A549 (cell line): ENCODE results near the gene TTR. TPM values are rescaled to one million over a fixed set of nuclear protein-coding genes. Genes with fewer than 3 reads are reported as not detected.

Source experiments
- ATAC-seq, 2 experiments: fragments of 200-7000 bp in 1 of 2; fragments of >200 bp in 1 of 2; cut with Nextera tagmentation in 1 of 2; cut with Tn5 transposase in 1 of 2; 3 replicates each; pipeline versions ENCODE4 v1.8.0 to v1.9.1; 2018 to 2020; ENCODE audit warnings: mild to moderate bottlenecking in 1 of 2, moderate library complexity in 1 of 2
- CTCF ChIA-PET: fragments of 300-600 bp; sonication (Branson Sonifier 250); formaldehyde crosslinking; extraction: SDS; loops from one replicate; lab custom pipeline; 2021; ENCODE audit warnings: antibody characterized with exemption, inconsistent platforms; lab: Yijun Ruan, JAX
- POLR2A ChIA-PET: fragments of 350-600 bp; formaldehyde crosslinking; extraction: SDS; loops from one replicate; lab custom pipeline; 2021; ENCODE audit warnings: antibody characterized with exemption, inconsistent platforms; lab: Yijun Ruan, JAX
- DNase-seq, 2 experiments: peaks; one replicate each; pipeline versions ENCODE4 v3.0.0 to v3.0.0-alpha.2; 2011 to 2016; ENCODE audit warnings: low read depth in 1 of 2, low spot score in 1 of 2
- FAIRE-seq: peaks from 2 replicates; lab custom pipeline; 2011; peaks lifted over from hg19 to GRCh38; lab: Jason Lieb, UNC
- H3K27ac ChIP-seq, 2 experiments: fragments of >200 bp; sonication (Bioruptor Twin); formaldehyde crosslinking; 3 replicates each; pipeline ENCODE4 v1.5.1; 2016 to 2017
- H3K4me1 ChIP-seq: fragments of >200 bp; sonication (Bioruptor Twin); formaldehyde crosslinking; 3 replicates; pipeline ENCODE4 v1.6.1; 2016
- H3K4me2 ChIP-seq: fragments of >200 bp; sonication (Bioruptor Twin); formaldehyde crosslinking; 3 replicates; pipeline ENCODE4 v1.6.1; 2016
- H3K4me3 ChIP-seq: fragments of >200 bp; sonication (Bioruptor Twin); formaldehyde crosslinking; 3 replicates; pipeline ENCODE4 v1.5.1; 2016
- H3K9me3 ChIP-seq: fragments of >200 bp; sonication (Bioruptor Twin); formaldehyde crosslinking; 3 replicates; pipeline ENCODE4 v1.6.1; 2016
- ATOH8 ChIP-seq: fragments of 250-450 bp; sonication (Bioruptor Pico); IDR thresholded peaks from 2 replicates; pipeline ENCODE4 v1.5.0; 2020; ENCODE audit warnings: low read depth, mild to moderate bottlenecking, moderate library complexity
- BHLHE40 ChIP-seq: IDR thresholded peaks from 2 replicates; pipeline ENCODE4 v1.6.1; 2012; ENCODE audit warnings: low read depth, low read length, inconsistent platforms
- CBX8 ChIP-seq: fragments of 200-600 bp; sonication (generic); IDR thresholded peaks from 2 replicates; pipeline ENCODE4 v1.6.1; 2016
- CTCF ChIP-seq: fragments of >200 bp; sonication (Bioruptor Twin); formaldehyde crosslinking; IDR thresholded peaks from 3 replicates; pipeline ENCODE4 v1.5.1; 2016
- E2F6 ChIP-seq: IDR thresholded peaks from 2 replicates; pipeline ENCODE4 v1.6.1; 2012; ENCODE audit warnings: low read depth, borderline replicate concordance
- EHF ChIP-seq: fragments of 250-450 bp; sonication (Bioruptor Pico); IDR thresholded peaks from 2 replicates; pipeline ENCODE4 v1.5.0; 2020; ENCODE audit warnings: mild to moderate bottlenecking
- EP300 ChIP-seq, 2 experiments: fragments of >200 bp; sonication (Bioruptor Twin); formaldehyde crosslinking; IDR thresholded peaks; 2 replicates in 1 of 2; 3 replicates in 1 of 2; pipeline ENCODE4 v1.6.1; 2016 to 2017
- ESRRA ChIP-seq: fragments of 150-350 bp; IDR thresholded peaks from 2 replicates; pipeline ENCODE4 v1.6.1; 2014; ENCODE audit warnings: mild to moderate bottlenecking, low read length, borderline replicate concordance
- FOXS1 ChIP-seq: fragments of 250-450 bp; sonication (Bioruptor Pico); IDR thresholded peaks from 2 replicates; pipeline ENCODE4 v1.5.0; 2020; ENCODE audit warnings: mild to moderate bottlenecking, moderate library complexity
- HES2 ChIP-seq: fragments of >200 bp; sonication (Bioruptor Twin); formaldehyde crosslinking; IDR thresholded peaks from 2 replicates; pipeline ENCODE4 v1.6.1; 2016
- HOXB5 ChIP-seq: fragments of 250-450 bp; sonication (Bioruptor Pico); IDR thresholded peaks from 2 replicates; pipeline ENCODE4 v1.5.0; 2020; ENCODE audit warnings: mild to moderate bottlenecking, moderate library complexity
- KDM1A ChIP-seq: fragments of 200-600 bp; sonication (generic); IDR thresholded peaks from 2 replicates; pipeline ENCODE4 v1.6.1; 2016; ENCODE audit warnings: low read depth, mild to moderate bottlenecking
- MAZ ChIP-seq: fragments of 150-350 bp; IDR thresholded peaks from 2 replicates; pipeline ENCODE4 v1.6.1; 2014; ENCODE audit warnings: antibody characterized with exemption, low read depth, low read length, borderline replicate concordance
- NR3C1 ChIP-seq: fragments of >200 bp; sonication (Bioruptor Twin); formaldehyde crosslinking; IDR thresholded peaks from 3 replicates; pipeline ENCODE4 v1.6.1; 2017
- PHF8 ChIP-seq: fragments of 200-600 bp; sonication (generic); IDR thresholded peaks from 2 replicates; pipeline ENCODE4 v1.6.1; 2016; ENCODE audit warnings: low read depth, mild to moderate bottlenecking, antibody characterized with exemption, moderate library complexity, borderline replicate concordance
- POLR2A ChIP-seq: IDR thresholded peaks from 2 replicates; pipeline ENCODE4 v1.6.1; 2012; ENCODE audit warnings: mild to moderate bottlenecking, low read length
- RARB ChIP-seq: fragments of 250-450 bp; sonication (Bioruptor Pico); IDR thresholded peaks from 2 replicates; pipeline ENCODE4 v1.8.0; 2021; ENCODE audit warnings: mild to moderate bottlenecking, moderate library complexity
- RNF2 ChIP-seq: fragments of 200-600 bp; sonication (generic); IDR thresholded peaks from 2 replicates; pipeline ENCODE4 v1.6.1; 2016; ENCODE audit warnings: low read depth, mild to moderate bottlenecking, antibody characterized with exemption, moderate library complexity, borderline replicate concordance
- TP53 ChIP-seq: fragments of 250-450 bp; sonication (Bioruptor Pico); IDR thresholded peaks from 2 replicates; pipeline ENCODE4 v1.5.0; 2021; ENCODE audit warnings: mild to moderate bottlenecking, moderate library complexity
- ZNF302 ChIP-seq: fragments of 250-450 bp; sonication (Bioruptor Pico); IDR thresholded peaks from 2 replicates; pipeline ENCODE4 v1.9.0; 2021; ENCODE audit warnings: inconsistent platforms, mild to moderate bottlenecking, moderate library complexity
- WGBS: methylation state at CpG from one replicate; pipeline ENCODE4 v1.1.6; 2017; ENCODE audit errors: missing lambda C conversion rate; 5-methylcytosine and 5-hydroxymethylcytosine counted together
- polyA plus RNA-seq, 4 experiments: library from polyadenylated mRNA; depleted of rRNA in 3 of 4; stranded (reverse); fragments of >200 nt; fragmentation: RNase III in 1 of 4; extraction: RNeasy Plus Mini Kit Qiagen cat#74134 plus additional on column Dnase treatment in 1 of 4; gene quantifications; 2 replicates in 3 of 4; 3 replicates in 1 of 4; pipeline ENCODE4 v1.2.3, GENCODE V29; 2011 to 2017

TTR gene
- polyA plus RNA-seq, 2 of the 4 experiments (the other 2 are of a cell fraction) = 0.18 to 0.28 TPM

- H3K4me3 ChIP-seq = no peak overlapping the region
- peak; percentile 39 to 48; a peak in 1 of 6 replicates for ATAC-seq
- no peak for DNase-seq
- POLR2A ChIA-PET = no interaction called here
- CTCF ChIA-PET = interaction anchor here (0.5 to 3.0 kb wide), 6 partner anchors 127 to 401 kb away, joined by 3 to 17 read pairs (median 10); partner anchors contain the start of gene B4GALT6
- H3K4me1 ChIP-seq = no peaks in the 10 kb centered on the region
- H3K9me3 ChIP-seq = no peaks in the 10 kb centered on the region
- 93% methylated on average over 3 of the region's 3 CpGs for WGBS
- no peak for TF ChIP-seq EHF (CRISPR knock-in tag)
- H3K27ac ChIP-seq = no peak overlapping the region
- no peak overlapping the region for H3K4me2 ChIP-seq
- FAIRE-seq = no peak
Measured at GRCh38 chr18:31557446-31557845, 34.2 kb upstream of the TTR start.

- no peak for TF ChIP-seq RNF2
- no peak for TF ChIP-seq CTCF
- no peak for TF ChIP-seq E2F6
- no peak for TF ChIP-seq ZNF302 (CRISPR knock-in tag)
- TF ChIP-seq ESRRA = no peak
- no peak for TF ChIP-seq FOXS1 (CRISPR knock-in tag)
- TF ChIP-seq TP53 = no peak
- TF ChIP-seq ATOH8 (CRISPR knock-in tag) = no peak
- TF ChIP-seq MAZ = no peak
- no peak for TF ChIP-seq BHLHE40
- TF ChIP-seq KDM1A = no peak
- no peak for TF ChIP-seq HOXB5 (CRISPR knock-in tag)
- no peak for TF ChIP-seq PHF8
- no peak for TF ChIP-seq NR3C1
- 42% methylated on average over 9 of the region's 9 CpGs for WGBS
- FAIRE-seq (no peak), DNase-seq (no peak), ATAC-seq (no peak)
- ChIA-PET CTCF (interaction anchor here (3.0 kb wide), 1 partner anchor 164 kb away, joined by 17 read pairs; no protein-coding TSS in a partner anchor), POLR2A (no interaction called here)
- H3K4me1 ChIP-seq = no peaks in the 10 kb centered on the region
- no peak overlapping the region for H3K4me3 ChIP-seq
- no peak overlapping the region for H3K4me2 ChIP-seq
- H3K27ac ChIP-seq = no peak overlapping the region
- no peaks in the 10 kb centered on the region for H3K9me3 ChIP-seq
Measured at GRCh38 chr18:31558567-31558966, 33.1 kb upstream of the TTR start.

GRCh38 chr18:31562726-31563125 lies 29.0 kb upstream of the TTR start:
- H3K4me2 ChIP-seq = no peak overlapping the region
- no peak overlapping the region for H3K27ac ChIP-seq
- no peaks in the 10 kb centered on the region for H3K4me1 ChIP-seq
- ATAC-seq (no peak), DNase-seq (no peak), FAIRE-seq (no peak)
- TF ChIP-seq HES2 (no peak), RARB (CRISPR knock-in tag) (no peak), POLR2A (no peak), RNF2 (no peak), CTCF (no peak), MAZ (no peak), CBX8 (no peak), EHF (CRISPR knock-in tag) (no peak), EP300 (IDR thresholded peaks at IDR 0.05) (no peak), TP53 (no peak)
- H3K4me3 ChIP-seq = no peak overlapping the region
- ChIA-PET CTCF (interaction anchor here (0.6 to 3.3 kb wide), 10 partner anchors 10 to 592 kb away, joined by 3 to 15 read pairs (median 4); no protein-coding TSS in a partner anchor), POLR2A (no interaction called here)
- no peaks in the 10 kb centered on the region for H3K9me3 ChIP-seq
- WGBS = 60% methylated on average over 4 of the region's 4 CpGs
